ENCODE measurements around the gene NANP. TPM values are rescaled to one million over a fixed set of nuclear protein-coding genes. Genes with fewer than 3 reads are reported as not detected.

Gene NANP
- polyA plus RNA-seq, 1 of the 3 experiments (the other 2 are of a cell fraction): 1.9 TPM

GRCh38 chr20:25586877-25587276 lies 36.9 kb downstream of the NANP start:
- no peak overlapping the region for H3K27ac ChIP-seq (ENCODE audit: low read depth in 2 of 2, low read length in 1 of 2)
- H3K4me1 ChIP-seq (ENCODE audit: control insufficient read depth in 1 of 2, insufficient read depth in 2 of 2, low read depth in 1 of 2, low read length in 1 of 2): no peaks in the 10 kb centered on the region; a peak in 1 of 4 replicates
- POLR2A ChIA-PET: no interaction called here
- DNase-seq: no peak
- WGBS (ENCODE audit: low lambda C conversion rate): 86% methylated on average over 11 of the region's 11 CpGs
- H3K9me2 ChIP-seq: no peaks in the 10 kb centered on the region
- H3K36me3 ChIP-seq (replicated peaks in 1 of 2; ENCODE audit: control insufficient read depth in 1 of 2, insufficient read depth in 2 of 2, low read length in 1 of 2): no peaks in the 10 kb centered on the region
- no peak overlapping the region for H3K9ac ChIP-seq
- H3K79me2 ChIP-seq (ENCODE audit: insufficient read depth): peaks cover 28% of the 10 kb centered on the region
- CTCF ChIA-PET: no interaction called here
- TF ChIP-seq MXI1 (IDR thresholded peaks at IDR 0.05; ENCODE audit: low read depth, low read length) (no peak), SMC3 (IDR thresholded peaks at IDR 0.05; ENCODE audit: low read depth, low read length) (no peak), YY1 (IDR thresholded peaks at IDR 0.05; ENCODE audit: low read depth) (no peak), TCF12 (IDR thresholded peaks at IDR 0.05) (no peak), GATA2 (CRISPR knock-in tag; IDR thresholded peaks at IDR 0.05) (no peak), SIN3A (IDR thresholded peaks at IDR 0.05; ENCODE audit: borderline replicate concordance, low read depth, low read length) (no peak), FOXM1 (IDR thresholded peaks at IDR 0.05; ENCODE audit: low read depth) (no peak), GABPA (IDR thresholded peaks at IDR 0.05; ENCODE audit: low read depth) (no peak), RAD21 (IDR thresholded peaks at IDR 0.05; ENCODE audit: low read length) (no peak), MEF2A (IDR thresholded peaks at IDR 0.05; ENCODE audit: borderline replicate concordance, low read depth) (no peak), NRF1 (IDR thresholded peaks at IDR 0.05; ENCODE audit: low read depth, low read length) (no peak), FOSL2 (IDR thresholded peaks at IDR 0.05; ENCODE audit: borderline replicate concordance, low read depth) (no peak), RFX5 (IDR thresholded peaks at IDR 0.05; ENCODE audit: low read length) (no peak)
- TF ChIP-seq, protein P1, sequence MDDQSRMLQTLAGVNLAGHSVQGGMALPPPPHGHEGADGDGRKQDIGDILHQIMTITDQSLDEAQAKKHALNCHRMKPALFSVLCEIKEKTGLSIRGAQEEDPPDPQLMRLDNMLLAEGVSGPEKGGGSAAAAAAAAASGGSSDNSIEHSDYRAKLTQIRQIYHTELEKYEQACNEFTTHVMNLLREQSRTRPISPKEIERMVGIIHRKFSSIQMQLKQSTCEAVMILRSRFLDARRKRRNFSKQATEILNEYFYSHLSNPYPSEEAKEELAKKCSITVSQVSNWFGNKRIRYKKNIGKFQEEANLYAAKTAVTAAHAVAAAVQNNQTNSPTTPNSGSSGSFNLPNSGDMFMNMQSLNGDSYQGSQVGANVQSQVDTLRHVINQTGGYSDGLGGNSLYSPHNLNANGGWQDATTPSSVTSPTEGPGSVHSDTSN (IDR thresholded peaks at IDR 0.05): no peak
- TF ChIP-seq, protein P2, sequence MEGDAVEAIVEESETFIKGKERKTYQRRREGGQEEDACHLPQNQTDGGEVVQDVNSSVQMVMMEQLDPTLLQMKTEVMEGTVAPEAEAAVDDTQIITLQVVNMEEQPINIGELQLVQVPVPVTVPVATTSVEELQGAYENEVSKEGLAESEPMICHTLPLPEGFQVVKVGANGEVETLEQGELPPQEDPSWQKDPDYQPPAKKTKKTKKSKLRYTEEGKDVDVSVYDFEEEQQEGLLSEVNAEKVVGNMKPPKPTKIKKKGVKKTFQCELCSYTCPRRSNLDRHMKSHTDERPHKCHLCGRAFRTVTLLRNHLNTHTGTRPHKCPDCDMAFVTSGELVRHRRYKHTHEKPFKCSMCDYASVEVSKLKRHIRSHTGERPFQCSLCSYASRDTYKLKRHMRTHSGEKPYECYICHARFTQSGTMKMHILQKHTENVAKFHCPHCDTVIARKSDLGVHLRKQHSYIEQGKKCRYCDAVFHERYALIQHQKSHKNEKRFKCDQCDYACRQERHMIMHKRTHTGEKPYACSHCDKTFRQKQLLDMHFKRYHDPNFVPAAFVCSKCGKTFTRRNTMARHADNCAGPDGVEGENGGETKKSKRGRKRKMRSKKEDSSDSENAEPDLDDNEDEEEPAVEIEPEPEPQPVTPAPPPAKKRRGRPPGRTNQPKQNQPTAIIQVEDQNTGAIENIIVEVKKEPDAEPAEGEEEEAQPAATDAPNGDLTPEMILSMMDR (IDR thresholded peaks at IDR 0.05): no peak
- TF ChIP-seq, protein P3, sequence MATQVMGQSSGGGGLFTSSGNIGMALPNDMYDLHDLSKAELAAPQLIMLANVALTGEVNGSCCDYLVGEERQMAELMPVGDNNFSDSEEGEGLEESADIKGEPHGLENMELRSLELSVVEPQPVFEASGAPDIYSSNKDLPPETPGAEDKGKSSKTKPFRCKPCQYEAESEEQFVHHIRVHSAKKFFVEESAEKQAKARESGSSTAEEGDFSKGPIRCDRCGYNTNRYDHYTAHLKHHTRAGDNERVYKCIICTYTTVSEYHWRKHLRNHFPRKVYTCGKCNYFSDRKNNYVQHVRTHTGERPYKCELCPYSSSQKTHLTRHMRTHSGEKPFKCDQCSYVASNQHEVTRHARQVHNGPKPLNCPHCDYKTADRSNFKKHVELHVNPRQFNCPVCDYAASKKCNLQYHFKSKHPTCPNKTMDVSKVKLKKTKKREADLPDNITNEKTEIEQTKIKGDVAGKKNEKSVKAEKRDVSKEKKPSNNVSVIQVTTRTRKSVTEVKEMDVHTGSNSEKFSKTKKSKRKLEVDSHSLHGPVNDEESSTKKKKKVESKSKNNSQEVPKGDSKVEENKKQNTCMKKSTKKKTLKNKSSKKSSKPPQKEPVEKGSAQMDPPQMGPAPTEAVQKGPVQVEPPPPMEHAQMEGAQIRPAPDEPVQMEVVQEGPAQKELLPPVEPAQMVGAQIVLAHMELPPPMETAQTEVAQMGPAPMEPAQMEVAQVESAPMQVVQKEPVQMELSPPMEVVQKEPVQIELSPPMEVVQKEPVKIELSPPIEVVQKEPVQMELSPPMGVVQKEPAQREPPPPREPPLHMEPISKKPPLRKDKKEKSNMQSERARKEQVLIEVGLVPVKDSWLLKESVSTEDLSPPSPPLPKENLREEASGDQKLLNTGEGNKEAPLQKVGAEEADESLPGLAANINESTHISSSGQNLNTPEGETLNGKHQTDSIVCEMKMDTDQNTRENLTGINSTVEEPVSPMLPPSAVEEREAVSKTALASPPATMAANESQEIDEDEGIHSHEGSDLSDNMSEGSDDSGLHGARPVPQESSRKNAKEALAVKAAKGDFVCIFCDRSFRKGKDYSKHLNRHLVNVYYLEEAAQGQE (IDR thresholded peaks at IDR 0.05; ENCODE audit: low read depth, low read length): no peak
- TF ChIP-seq, protein P4, sequence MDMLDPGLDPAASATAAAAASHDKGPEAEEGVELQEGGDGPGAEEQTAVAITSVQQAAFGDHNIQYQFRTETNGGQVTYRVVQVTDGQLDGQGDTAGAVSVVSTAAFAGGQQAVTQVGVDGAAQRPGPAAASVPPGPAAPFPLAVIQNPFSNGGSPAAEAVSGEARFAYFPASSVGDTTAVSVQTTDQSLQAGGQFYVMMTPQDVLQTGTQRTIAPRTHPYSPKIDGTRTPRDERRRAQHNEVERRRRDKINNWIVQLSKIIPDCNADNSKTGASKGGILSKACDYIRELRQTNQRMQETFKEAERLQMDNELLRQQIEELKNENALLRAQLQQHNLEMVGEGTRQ (IDR thresholded peaks at IDR 0.05; ENCODE audit: borderline replicate concordance, low read depth, low read length): no peak
- no peaks in the 10 kb centered on the region for H3K27me3 ChIP-seq (ENCODE audit: insufficient read depth)
- H3K9me3 ChIP-seq: no peaks in the 10 kb centered on the region
- H3K4me2 ChIP-seq: no peak overlapping the region
- no peak overlapping the region for H2AFZ ChIP-seq (ENCODE audit: low read depth)
- H3F3A ChIP-seq (replicated peaks; ENCODE audit: insufficient read depth): no peaks in the 10 kb centered on the region
- H4K20me1 ChIP-seq (ENCODE audit: insufficient read depth): no peaks in the 10 kb centered on the region; the same call in 1 of the 2 replicates
- no peak overlapping the region for H3K4me3 ChIP-seq (ENCODE audit: low read depth in 2 of 2, low read length in 1 of 2)

Data from SK-N-SH (cell line).